GM12873 (cell line): ENCODE data around the gene WWC2.

ENCODE experiments used
- TF ChIP-seq, protein P1 (sequence below): IDR thresholded peaks from 2 replicates; pipeline ENCODE4 v1.5.1; 2012; ENCODE audit warnings: low read depth, mild to moderate bottlenecking, moderate library complexity, low read length, control low read depth; ENCODE audit not compliant: insufficient read depth; ENCODE audit errors: missing control alignments

Gene WWC2

DNA sequence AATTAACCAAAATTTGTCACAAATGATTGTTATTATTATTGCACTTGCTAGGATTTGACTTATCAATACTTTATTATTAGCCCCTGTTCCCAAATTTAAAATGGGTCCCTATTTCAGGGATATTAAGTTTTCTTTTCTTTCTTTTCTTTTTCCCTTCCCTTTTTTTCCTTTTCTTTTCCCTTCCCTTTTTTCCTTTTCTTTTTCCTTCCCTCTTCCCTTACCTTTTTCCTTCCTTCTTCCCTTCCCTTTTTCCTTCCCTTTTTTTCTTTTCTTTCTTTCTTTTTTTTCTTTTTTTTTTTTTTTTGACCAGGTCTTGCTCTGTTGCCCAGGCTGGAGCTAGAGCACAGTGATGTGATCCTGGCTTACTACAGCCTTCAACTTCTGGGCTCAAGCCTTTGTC, 33.8 kb downstream of the WWC2 start:
- TF ChIP-seq, protein P1, sequence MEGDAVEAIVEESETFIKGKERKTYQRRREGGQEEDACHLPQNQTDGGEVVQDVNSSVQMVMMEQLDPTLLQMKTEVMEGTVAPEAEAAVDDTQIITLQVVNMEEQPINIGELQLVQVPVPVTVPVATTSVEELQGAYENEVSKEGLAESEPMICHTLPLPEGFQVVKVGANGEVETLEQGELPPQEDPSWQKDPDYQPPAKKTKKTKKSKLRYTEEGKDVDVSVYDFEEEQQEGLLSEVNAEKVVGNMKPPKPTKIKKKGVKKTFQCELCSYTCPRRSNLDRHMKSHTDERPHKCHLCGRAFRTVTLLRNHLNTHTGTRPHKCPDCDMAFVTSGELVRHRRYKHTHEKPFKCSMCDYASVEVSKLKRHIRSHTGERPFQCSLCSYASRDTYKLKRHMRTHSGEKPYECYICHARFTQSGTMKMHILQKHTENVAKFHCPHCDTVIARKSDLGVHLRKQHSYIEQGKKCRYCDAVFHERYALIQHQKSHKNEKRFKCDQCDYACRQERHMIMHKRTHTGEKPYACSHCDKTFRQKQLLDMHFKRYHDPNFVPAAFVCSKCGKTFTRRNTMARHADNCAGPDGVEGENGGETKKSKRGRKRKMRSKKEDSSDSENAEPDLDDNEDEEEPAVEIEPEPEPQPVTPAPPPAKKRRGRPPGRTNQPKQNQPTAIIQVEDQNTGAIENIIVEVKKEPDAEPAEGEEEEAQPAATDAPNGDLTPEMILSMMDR, result no peak

DNA sequence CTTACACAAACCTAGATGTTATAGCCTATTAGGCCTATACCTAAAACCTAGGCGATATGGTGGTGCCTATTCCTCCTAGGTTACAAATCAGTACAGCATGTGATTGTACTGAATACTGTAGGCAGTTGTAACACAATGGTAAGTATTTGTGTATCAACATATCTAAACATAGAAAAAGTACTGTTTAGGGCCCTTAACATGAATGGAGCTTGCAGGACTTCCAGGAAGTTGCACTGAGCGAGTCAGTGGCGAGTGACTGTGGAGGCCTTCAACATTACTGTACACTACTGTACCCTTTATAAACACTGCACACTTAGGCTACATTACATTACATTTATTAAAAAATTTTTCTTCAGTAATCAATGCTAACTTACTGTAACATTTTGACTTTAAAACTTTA, 37.8 kb downstream of the WWC2 start:
- TF ChIP-seq, protein P1, result no peak

DNA sequence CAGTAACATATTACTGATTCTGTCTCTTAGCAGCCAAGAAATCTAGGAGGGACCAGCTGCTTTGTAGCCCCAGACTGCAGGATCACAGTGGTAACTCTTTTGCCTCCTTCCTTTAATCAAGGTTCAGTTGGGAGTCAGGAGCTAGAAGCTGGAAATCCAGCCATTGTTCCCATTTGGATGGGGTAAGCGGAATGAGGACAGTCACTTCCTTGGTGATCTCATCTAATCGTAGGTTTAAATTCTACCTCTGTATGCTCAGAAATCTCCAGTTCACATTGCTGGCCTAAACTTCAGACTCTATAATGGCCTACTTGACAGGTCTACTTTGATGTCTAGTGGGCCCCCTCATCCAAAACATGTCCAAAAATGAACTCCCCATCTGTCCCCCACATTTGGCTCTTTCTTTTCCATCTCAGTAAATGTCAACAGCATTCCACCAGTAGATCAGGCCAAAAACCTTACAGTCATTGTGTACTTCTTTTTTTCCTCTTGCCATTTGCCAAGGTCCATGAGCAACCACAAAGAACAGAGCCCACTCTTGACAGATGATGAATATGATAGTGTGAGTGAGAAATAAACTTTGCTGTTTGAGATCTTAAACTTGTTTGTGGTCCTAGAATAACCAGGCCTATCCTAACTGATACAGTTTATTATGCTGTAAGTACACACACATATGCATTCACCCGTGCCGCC, 40.1 kb downstream of the WWC2 start:
- TF ChIP-seq, protein P1, result no peak

DNA sequence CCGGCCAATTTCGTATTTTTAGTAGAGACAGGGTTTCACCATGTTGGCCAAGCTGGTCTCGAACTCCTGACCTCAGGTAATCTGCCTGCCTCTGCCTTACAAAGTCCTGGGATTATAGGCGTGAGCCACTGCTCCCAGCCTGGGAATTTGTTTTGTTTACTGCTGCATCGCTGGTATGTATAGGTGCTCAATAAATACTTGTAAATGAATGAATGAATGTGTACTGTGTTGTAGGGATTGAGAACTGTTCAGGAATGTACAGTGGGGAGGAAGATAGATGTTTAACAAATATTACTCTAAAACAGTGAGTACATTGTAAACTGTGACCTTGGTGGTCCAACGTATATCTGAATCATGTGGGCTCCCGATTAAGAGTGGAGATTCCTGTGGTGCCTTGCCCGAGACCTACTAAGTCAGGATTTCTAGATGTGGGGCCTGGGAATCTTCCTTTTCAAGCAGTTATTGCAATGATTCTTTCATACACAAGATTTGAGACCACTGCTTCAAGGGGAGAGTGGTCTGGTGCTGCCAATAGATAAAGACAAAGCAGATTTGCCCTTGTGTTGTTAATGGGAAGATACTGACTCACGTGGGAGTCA, 41.0 kb downstream of the WWC2 start:
- TF ChIP-seq, protein P1, result no peak

DNA sequence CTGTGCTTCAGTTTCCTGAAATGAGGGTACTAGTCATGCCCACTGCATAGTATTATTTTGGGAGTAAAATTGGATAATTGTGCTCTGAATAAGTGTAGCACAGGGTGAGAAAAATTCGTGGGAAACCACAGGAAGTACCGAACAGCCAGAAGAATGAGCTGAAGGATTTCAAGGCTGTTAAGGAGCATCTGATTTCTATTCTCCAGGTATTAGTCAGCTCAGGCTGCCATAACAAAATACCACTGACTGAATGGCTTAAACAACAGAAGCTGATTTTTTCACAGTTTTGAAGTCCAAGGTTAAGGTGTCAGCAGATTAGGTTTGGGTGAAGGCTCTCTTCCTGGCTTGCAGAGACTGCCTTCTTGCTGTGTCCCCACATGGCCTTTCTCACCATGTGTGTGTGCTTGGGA, 41.9 kb downstream of the WWC2 start:
- TF ChIP-seq, protein P1, result no peak

DNA sequence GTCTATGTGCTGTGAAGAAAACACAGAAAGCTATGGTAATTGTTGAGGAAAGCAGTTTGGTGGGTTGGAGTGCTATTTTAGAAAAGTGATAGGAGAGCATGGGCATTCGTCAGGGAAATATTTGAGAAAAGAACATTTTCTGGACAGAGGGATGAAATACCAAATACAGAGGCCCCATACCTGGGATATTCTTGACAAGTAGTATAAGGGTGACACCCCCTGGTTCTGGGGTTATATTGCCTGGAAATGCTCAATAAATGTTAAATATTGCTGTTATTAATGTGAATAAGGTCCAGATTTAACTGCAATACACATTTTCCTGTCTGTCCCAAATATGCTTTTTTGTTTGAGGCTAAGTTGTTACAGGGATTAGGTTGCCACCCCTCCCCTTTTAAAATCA, 42.9 kb downstream of the WWC2 start:
- TF ChIP-seq, protein P1, result no peak

DNA sequence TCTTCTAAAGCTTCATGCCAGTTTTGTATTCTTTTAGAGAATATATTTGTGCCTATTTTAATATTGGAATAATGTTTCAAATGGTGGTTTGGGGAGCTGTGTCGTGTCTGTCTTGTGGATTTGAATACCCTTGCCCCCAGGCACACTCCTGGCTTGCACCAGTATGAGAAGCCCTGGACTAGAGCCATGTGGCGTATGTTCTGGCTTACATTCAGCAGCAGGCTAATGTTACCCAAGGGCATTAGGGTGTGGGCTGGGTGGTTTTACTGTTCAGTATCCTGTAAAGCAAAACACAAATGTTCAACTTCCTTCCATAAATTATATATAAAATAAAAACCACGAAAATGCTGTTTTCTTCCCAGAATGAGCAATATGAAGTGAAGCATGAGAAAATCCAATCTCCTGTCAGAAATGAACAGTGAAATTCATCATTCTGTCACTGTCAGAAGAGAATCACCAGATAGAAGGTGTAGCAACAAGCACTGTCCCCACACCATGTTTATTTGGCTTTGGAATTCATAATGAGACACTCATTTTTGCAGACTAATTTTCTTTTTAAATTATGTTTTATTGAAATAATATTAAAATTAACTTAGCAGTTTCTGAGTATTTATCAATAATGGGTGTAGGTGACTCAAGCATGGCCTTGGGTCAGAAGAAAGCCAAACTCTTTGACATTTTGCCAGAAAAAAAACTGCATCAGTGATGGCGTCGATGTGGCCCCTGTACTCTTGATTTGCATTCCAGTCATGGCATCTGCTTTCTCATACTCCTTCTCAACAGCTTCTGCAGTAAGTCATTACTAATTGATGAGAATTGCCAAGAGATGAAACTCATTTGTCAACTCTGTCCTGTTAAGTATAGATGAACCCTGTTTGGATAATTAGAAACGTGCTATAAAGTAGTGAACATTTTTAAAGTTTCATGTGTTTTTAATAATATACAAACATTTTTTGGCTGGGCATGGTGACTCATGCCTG, 43.8 kb downstream of the WWC2 start:
- TF ChIP-seq, protein P1, result no peak
